Skeletal muscle cell (primary cell): ENCODE measurements around the gene MASP1.
A peak's percentile ranks its signal among the peaks of the same experiment; 100 is the strongest.

ENCODE experiments used
- DNase-seq: peaks from one replicate; pipeline ENCODE4 v3.0.0-alpha.2; 2010; ENCODE audit warnings: low read depth
- H3K4me3 ChIP-seq: 2 replicates; pipeline ENCODE4 v1.5.1; 2011; ENCODE audit warnings: low read depth, mild to moderate bottlenecking, control low read depth, low read length, moderate library complexity

Gene MASP1

GRCh38 chr3:187291512-187292132 is at the start of gene MASP1:
Gene MASP1 (minus strand): TSS chr3:187291737. CDS start chr3:187291632, 105 bp downstream.
- no peak for DNase-seq
- peak within 1 kb of the TSS; percentile 10 for H3K4me3 ChIP-seq

GRCh38 chr3:187340578-187340977 is 49.0 kb upstream of the MASP1 start:
- no peak overlapping the region for H3K4me3 ChIP-seq

GRCh38 chr3:187336322-187336721 is 44.8 kb upstream of the MASP1 start:
- no peak overlapping the region for H3K4me3 ChIP-seq
- no peak for DNase-seq

More at GRCh38 chr3:187340578-187340977, 49.0 kb upstream of the MASP1 start:
- DNase-seq, result no peak

- DNase-seq, result no peak
- H3K4me3 ChIP-seq, result no peak overlapping the region
Observed at GRCh38 chr3:187334904-187335303, 43.4 kb upstream of the MASP1 start.

GRCh38 chr3:187328691-187329090 is 37.2 kb upstream of the MASP1 start:
- no peak for DNase-seq

GRCh38 chr3:187327845-187328244 is 36.3 kb upstream of the MASP1 start:
- no peak for DNase-seq
- H3K4me3 ChIP-seq, result no peak overlapping the region

More at GRCh38 chr3:187328691-187329090, 37.2 kb upstream of the MASP1 start:
- no peak overlapping the region for H3K4me3 ChIP-seq

GRCh38 chr3:187325632-187326031 is 34.1 kb upstream of the MASP1 start:
- DNase-seq, result no peak
- no peak overlapping the region for H3K4me3 ChIP-seq

GRCh38 chr3:187323091-187323490 is 31.6 kb upstream of the MASP1 start:
- no peak overlapping the region for H3K4me3 ChIP-seq
- no peak for DNase-seq

- H3K4me3 ChIP-seq, result no peak overlapping the region
- no peak for DNase-seq
Observed at GRCh38 chr3:187322291-187322690, 30.8 kb upstream of the MASP1 start.

- no peak overlapping the region for H3K4me3 ChIP-seq
- no peak for DNase-seq
Observed at GRCh38 chr3:187321766-187322165, 30.2 kb upstream of the MASP1 start.

GRCh38 chr3:187319699-187320302 is 28.3 kb upstream of the MASP1 start:
- H3K4me3 ChIP-seq, result no peak overlapping the region
- peak; percentile 17 for DNase-seq

GRCh38 chr3:187318819-187319616 is 27.5 kb upstream of the MASP1 start:
- H3K4me3 ChIP-seq, result peak overlapping the region; percentile 48
- DNase-seq, result peak; percentile 34

- H3K4me3 ChIP-seq, result no peak overlapping the region
- DNase-seq, result no peak
Observed at GRCh38 chr3:187315872-187316271, 24.3 kb upstream of the MASP1 start.

GRCh38 chr3:187314176-187314575 is 22.6 kb upstream of the MASP1 start:
- no peak for DNase-seq
- no peak overlapping the region for H3K4me3 ChIP-seq

GRCh38 chr3:187310954-187311470 is 19.5 kb upstream of the MASP1 start:
- no peak overlapping the region for H3K4me3 ChIP-seq
- DNase-seq, result no peak

- H3K4me3 ChIP-seq, result no peak overlapping the region
- no peak for DNase-seq
Observed at GRCh38 chr3:187310226-187310625, 18.7 kb upstream of the MASP1 start.

- no peak for DNase-seq
- H3K4me3 ChIP-seq, result no peak overlapping the region
Observed at GRCh38 chr3:187305881-187306280, 14.3 kb upstream of the MASP1 start.

GRCh38 chr3:187299611-187300010 is 8.1 kb upstream of the MASP1 start:
- H3K4me3 ChIP-seq, result no peak overlapping the region
- no peak for DNase-seq

- DNase-seq, result no peak
Observed at GRCh38 chr3:187296911-187297310, 5.4 kb upstream of the MASP1 start.

GRCh38 chr3:187296058-187296457 is 4.5 kb upstream of the MASP1 start:
- DNase-seq, result no peak
- no peak overlapping the region for H3K4me3 ChIP-seq

More at GRCh38 chr3:187296911-187297310, 5.4 kb upstream of the MASP1 start:
- no peak overlapping the region for H3K4me3 ChIP-seq
